ENCODE data around the gene ZBTB20.

The ZBTB20 gene

GRCh38 chr3:115087512-115087911 is 59.6 kb downstream of the ZBTB20 start:
- DNase-seq: no peak

GRCh38 chr3:115086344-115086743 is 60.7 kb downstream of the ZBTB20 start:
- no peak for DNase-seq

- DNase-seq: no peak
Measured at GRCh38 chr3:115085197-115085865, 61.8 kb downstream of the ZBTB20 start.

- DNase-seq: no peak
Measured at GRCh38 chr3:115084686-115085085, 62.4 kb downstream of the ZBTB20 start.

- no peak for DNase-seq
Measured at GRCh38 chr3:115082260-115082659, 64.8 kb downstream of the ZBTB20 start.

GRCh38 chr3:115081444-115081843 is 65.6 kb downstream of the ZBTB20 start:
- DNase-seq: no peak

- DNase-seq: no peak
Measured at GRCh38 chr3:115077501-115078250, 69.4 kb downstream of the ZBTB20 start.

GRCh38 chr3:115074502-115074901 is 72.6 kb downstream of the ZBTB20 start:
- DNase-seq: no peak

GRCh38 chr3:115072265-115073021 is 74.6 kb downstream of the ZBTB20 start:
- no peak for DNase-seq

GRCh38 chr3:115071601-115072000 is 75.5 kb downstream of the ZBTB20 start:
- no peak for DNase-seq

- no peak for DNase-seq
Measured at GRCh38 chr3:115071166-115071565, 75.9 kb downstream of the ZBTB20 start.

- no peak for DNase-seq
Measured at GRCh38 chr3:115068799-115069198, 78.3 kb downstream of the ZBTB20 start.

- DNase-seq: no peak
Measured at GRCh38 chr3:115062412-115062956, 84.6 kb downstream of the ZBTB20 start.

GRCh38 chr3:115062009-115062408 is 85.1 kb downstream of the ZBTB20 start:
- no peak for DNase-seq

- DNase-seq: no peak
Measured at GRCh38 chr3:115052906-115053305, 94.2 kb downstream of the ZBTB20 start.

GRCh38 chr3:115042351-115042750 is 104.7 kb downstream of the ZBTB20 start:
- no peak for DNase-seq

- DNase-seq: no peak
Measured at GRCh38 chr3:115040673-115041286, 106.3 kb downstream of the ZBTB20 start.

GRCh38 chr3:115040246-115040645 is 106.8 kb downstream of the ZBTB20 start:
- DNase-seq: no peak

GRCh38 chr3:115038817-115039216 is 108.3 kb downstream of the ZBTB20 start:
- DNase-seq: no peak

GRCh38 chr3:115022835-115023398 is 124.2 kb downstream of the ZBTB20 start:
- DNase-seq: no peak

- DNase-seq: no peak
Measured at GRCh38 chr3:115022199-115022598, 124.9 kb downstream of the ZBTB20 start.

- no peak for DNase-seq
Measured at GRCh38 chr3:115021061-115021460, 126.0 kb downstream of the ZBTB20 start.

- DNase-seq: no peak
Measured at GRCh38 chr3:115019900-115020299, 127.2 kb downstream of the ZBTB20 start.
